Measurements from ENCODE around the gene TCOF1.

The TCOF1 gene

GRCh38 chr5:150391986-150392385 is 34.5 kb downstream of the TCOF1 start:
- DNase-seq: no peak

GRCh38 chr5:150392680-150393079 is 35.2 kb downstream of the TCOF1 start:
- no peak for DNase-seq

GRCh38 chr5:150393096-150393645 is 35.7 kb downstream of the TCOF1 start:
- DNase-seq: no peak

GRCh38 chr5:150394131-150394530 is 36.6 kb downstream of the TCOF1 start:
- DNase-seq: no peak

GRCh38 chr5:150394912-150395687 is 37.6 kb downstream of the TCOF1 start:
- DNase-seq: no peak

GRCh38 chr5:150395688-150395975 is 38.1 kb downstream of the TCOF1 start:
- DNase-seq: no peak

GRCh38 chr5:150396267-150396666 is 38.8 kb downstream of the TCOF1 start:
- no peak for DNase-seq

- no peak for DNase-seq
Observed at GRCh38 chr5:150397146-150397781, 39.8 kb downstream of the TCOF1 start.

GRCh38 chr5:150397782-150398721 is 40.6 kb downstream of the TCOF1 start:
- DNase-seq: no peak

GRCh38 chr5:150398722-150399523 is 41.4 kb downstream of the TCOF1 start:
- DNase-seq: no peak

- no peak for DNase-seq
Observed at GRCh38 chr5:150399524-150400211, 42.2 kb downstream of the TCOF1 start.

- no peak for DNase-seq
Observed at GRCh38 chr5:150400316-150401075, 43.0 kb downstream of the TCOF1 start.

- no peak for DNase-seq
Observed at GRCh38 chr5:150401076-150401375, 43.5 kb downstream of the TCOF1 start.

- no peak for DNase-seq
Observed at GRCh38 chr5:150401376-150402228, 44.1 kb downstream of the TCOF1 start.

GRCh38 chr5:150402229-150402773 is 44.8 kb downstream of the TCOF1 start:
- DNase-seq: no peak

GRCh38 chr5:150402901-150403342 is 45.4 kb downstream of the TCOF1 start:
- DNase-seq: no peak

- no peak for DNase-seq
Observed at GRCh38 chr5:150404121-150404520, 46.6 kb downstream of the TCOF1 start.

- no peak for DNase-seq
Observed at GRCh38 chr5:150404535-150404934, 47.0 kb downstream of the TCOF1 start.

- DNase-seq: no peak
Observed at GRCh38 chr5:150404941-150405816, 47.7 kb downstream of the TCOF1 start.

All from NCI-H510A treated with DMSO at 0.1 percent for 48 hours (cell line).